ENCODE data around the gene KRTAP19-8. TPM values are rescaled to one million over a fixed set of nuclear protein-coding genes. Genes with fewer than 3 reads are reported as not detected.

Gene KRTAP19-8, protein sequence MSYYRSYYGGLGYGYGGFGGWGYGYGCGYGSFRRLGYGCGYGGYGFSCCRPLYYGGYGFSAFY
- not detected in 2 replicates for total RNA-seq (2014; rRNA removed; shearing (Covaris generic); ENCODE audit: low replicate concordance)

DNA sequence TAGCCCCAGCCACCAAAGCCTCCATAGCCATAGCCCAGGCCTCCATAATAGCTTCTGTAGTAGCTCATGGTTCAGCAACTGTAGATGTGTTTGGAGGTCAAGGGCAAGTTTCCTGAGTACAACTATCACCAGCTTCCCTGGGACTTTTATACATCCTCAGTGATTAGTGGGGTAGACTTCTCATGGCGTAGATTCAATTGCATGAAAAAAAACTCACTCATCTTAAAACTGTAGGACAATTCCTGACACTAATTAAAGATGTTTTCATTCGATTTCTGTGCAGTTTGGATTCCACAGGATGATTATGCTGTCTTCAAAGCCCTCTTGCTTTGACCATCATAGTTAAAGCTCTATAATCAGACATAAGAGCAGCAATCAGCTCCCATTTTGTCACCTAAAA lies at the start of gene KRTAP19-8:
Gene KRTAP19-8 (minus strand): TSS at position 101 of the 400 bp plus-strand sequence. CDS start 33 bp downstream, at position 68.
- DNase-seq (ENCODE audit: low read depth): no peak
- in situ Hi-C loops (cut with HindIII; ENCODE audit: low pct_unique_long_range_greater_than_20kb, low sequenced_read_pairs): no loop called here

- in situ Hi-C loops (cut with HindIII; ENCODE audit: low pct_unique_long_range_greater_than_20kb, low sequenced_read_pairs): no loop called here
- no peak for DNase-seq (ENCODE audit: low read depth)
Measured at GRCh38 chr21:31087639-31088473, 49.6 kb upstream of the KRTAP19-8 start.

GRCh38 chr21:31084689-31085088 lies 46.4 kb upstream of the KRTAP19-8 start:
- DNase-seq (ENCODE audit: low read depth): no peak
- in situ Hi-C loops (cut with HindIII; ENCODE audit: low pct_unique_long_range_greater_than_20kb, low sequenced_read_pairs): no loop called here

DNA sequence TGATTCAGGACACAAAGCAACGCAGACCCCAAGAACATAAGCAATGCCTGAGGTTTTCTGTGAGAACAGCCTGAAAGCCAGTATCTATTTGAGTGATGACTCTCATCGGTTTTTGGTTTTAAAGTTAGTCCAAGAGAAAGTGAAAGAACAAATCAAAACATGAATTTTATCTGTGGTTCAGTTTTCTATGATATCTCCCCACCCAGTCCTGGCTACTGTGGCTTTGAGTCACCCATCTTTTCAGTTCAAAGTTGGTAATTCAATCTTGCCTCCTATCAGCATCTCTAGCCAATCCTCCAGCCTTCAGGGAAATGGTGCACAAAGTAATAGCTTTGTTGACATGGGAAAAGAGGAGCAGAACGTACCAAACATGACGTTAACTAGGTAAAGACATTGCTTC lies 40.5 kb upstream of the KRTAP19-8 start:
- in situ Hi-C loops (cut with HindIII; ENCODE audit: low pct_unique_long_range_greater_than_20kb, low sequenced_read_pairs): no loop called here
- no peak for DNase-seq (ENCODE audit: low read depth)

DNA sequence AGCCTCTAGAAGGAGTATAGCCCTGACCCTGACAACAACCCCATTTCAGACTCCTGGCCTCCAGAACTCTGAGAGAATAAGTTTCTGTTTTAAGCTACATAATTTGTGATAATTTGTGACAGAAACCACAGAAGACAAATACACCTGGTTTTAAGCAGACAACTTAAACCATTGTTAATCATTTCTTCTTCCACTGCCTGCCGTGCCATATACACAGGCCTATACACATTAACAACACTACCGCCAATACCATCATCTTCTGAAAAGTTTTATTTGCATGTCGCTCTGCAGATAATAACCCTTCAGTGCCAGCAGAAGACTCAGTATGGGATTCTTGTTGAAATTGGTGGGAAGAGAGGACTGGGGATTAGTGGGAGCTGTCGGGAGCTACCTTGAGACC lies 39.9 kb upstream of the KRTAP19-8 start:
- in situ Hi-C loops (cut with HindIII; ENCODE audit: low pct_unique_long_range_greater_than_20kb, low sequenced_read_pairs): no loop called here
- no peak for DNase-seq (ENCODE audit: low read depth)

GRCh38 chr21:31075848-31076247 lies 37.6 kb upstream of the KRTAP19-8 start:
- no peak for DNase-seq (ENCODE audit: low read depth)
- in situ Hi-C loops (cut with HindIII; ENCODE audit: low pct_unique_long_range_greater_than_20kb, low sequenced_read_pairs): no loop called here

- in situ Hi-C loops (cut with HindIII; ENCODE audit: low pct_unique_long_range_greater_than_20kb, low sequenced_read_pairs): no loop called here
Measured at GRCh38 chr21:31072533-31072932, 34.3 kb upstream of the KRTAP19-8 start.

DNA sequence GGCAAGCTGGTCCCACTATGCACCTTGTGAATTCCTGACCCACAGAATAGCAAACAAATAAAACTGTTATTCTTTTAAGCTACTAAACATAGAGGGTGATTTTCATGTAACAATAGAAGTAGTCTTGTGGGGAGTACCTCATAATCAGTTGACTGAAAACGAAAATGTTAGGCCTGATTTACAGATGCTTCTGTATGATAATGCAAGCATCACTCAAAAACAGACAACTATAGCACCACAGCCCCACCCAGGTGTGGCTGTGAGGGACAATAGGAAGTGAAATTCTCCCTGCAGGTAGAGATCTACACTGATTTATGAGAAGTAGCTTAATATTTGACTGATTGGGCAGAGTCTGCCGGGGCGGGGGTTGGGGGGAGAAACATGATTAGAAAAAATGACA lies 26.5 kb upstream of the KRTAP19-8 start:
- DNase-seq (ENCODE audit: low read depth): no peak
- in situ Hi-C loops (cut with HindIII; ENCODE audit: low pct_unique_long_range_greater_than_20kb, low sequenced_read_pairs): no loop called here

More at GRCh38 chr21:31072533-31072932, 34.3 kb upstream of the KRTAP19-8 start:
- DNase-seq (ENCODE audit: low read depth): no peak

DNA sequence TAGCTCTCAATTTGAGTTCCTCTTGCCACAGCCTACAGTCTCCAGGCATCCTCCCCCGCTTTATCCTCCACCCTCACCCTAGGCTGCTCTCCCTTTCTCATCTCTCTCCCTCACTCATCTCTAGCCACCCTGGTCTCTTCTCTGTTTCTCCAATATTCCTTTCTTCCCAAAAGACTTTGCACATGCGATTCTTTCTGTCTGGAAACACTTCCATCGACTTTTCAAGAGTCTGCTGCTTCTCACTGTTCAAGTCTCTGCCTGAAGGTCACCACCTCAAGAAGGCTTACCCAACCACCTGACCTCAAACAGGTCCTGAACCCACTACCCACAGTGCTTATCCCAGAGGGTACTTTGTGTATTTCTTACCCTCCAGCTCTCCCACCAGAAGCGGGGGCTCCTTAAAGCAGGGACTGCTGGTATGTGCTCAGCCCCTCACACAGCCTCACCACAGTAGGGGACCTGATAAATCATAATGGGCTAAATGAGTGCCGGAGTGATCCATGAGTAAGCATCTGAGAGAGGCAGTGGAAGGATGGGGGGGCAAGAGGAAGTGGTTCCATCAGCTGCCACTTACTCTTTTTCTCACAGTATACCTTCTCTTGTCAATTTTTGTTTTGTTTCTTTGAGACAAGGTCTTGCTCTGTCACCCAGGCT lies 14.3 kb upstream of the KRTAP19-8 start:
- in situ Hi-C loops (cut with HindIII; ENCODE audit: low pct_unique_long_range_greater_than_20kb, low sequenced_read_pairs): no loop called here
- no peak for DNase-seq (ENCODE audit: low read depth)

- no peak for DNase-seq (ENCODE audit: low read depth)
- in situ Hi-C loops (cut with HindIII; ENCODE audit: low pct_unique_long_range_greater_than_20kb, low sequenced_read_pairs): no loop called here
Measured at GRCh38 chr21:31050577-31051157, 12.4 kb upstream of the KRTAP19-8 start.

- DNase-seq (ENCODE audit: low read depth): no peak
- in situ Hi-C loops (cut with HindIII; ENCODE audit: low pct_unique_long_range_greater_than_20kb, low sequenced_read_pairs): no loop called here
Measured at GRCh38 chr21:31045841-31046240, 7.6 kb upstream of the KRTAP19-8 start.

DNA sequence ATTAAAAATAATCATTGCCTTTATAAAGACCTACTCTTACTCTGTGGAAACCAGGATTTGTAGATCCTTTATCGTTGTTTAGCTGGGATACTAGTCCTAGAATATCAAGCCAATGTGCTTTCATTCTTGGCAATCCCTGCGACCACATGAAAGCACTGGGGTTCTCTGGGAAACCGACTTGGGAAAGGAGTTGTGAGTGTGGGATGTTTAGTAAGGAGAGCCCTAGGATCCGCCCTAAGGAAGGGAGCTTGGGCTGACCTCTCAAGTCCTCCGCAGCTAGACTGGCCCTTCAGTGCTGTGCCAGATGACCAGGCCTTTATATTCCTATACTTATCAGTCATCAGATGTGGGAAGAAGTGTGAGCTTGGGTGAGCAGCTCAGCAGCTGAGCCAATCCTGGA lies 5.2 kb upstream of the KRTAP19-8 start:
- in situ Hi-C loops (cut with HindIII; ENCODE audit: low pct_unique_long_range_greater_than_20kb, low sequenced_read_pairs): no loop called here
- no peak for DNase-seq (ENCODE audit: low read depth)

- in situ Hi-C loops (cut with HindIII; ENCODE audit: low pct_unique_long_range_greater_than_20kb, low sequenced_read_pairs): no loop called here
- DNase-seq (ENCODE audit: low read depth): no peak
Measured at GRCh38 chr21:31042080-31042464, 3.8 kb upstream of the KRTAP19-8 start.

GRCh38 chr21:31041295-31042079 lies 3.2 kb upstream of the KRTAP19-8 start:
- no peak for DNase-seq (ENCODE audit: low read depth)
- in situ Hi-C loops (cut with HindIII; ENCODE audit: low pct_unique_long_range_greater_than_20kb, low sequenced_read_pairs): no loop called here

DNA sequence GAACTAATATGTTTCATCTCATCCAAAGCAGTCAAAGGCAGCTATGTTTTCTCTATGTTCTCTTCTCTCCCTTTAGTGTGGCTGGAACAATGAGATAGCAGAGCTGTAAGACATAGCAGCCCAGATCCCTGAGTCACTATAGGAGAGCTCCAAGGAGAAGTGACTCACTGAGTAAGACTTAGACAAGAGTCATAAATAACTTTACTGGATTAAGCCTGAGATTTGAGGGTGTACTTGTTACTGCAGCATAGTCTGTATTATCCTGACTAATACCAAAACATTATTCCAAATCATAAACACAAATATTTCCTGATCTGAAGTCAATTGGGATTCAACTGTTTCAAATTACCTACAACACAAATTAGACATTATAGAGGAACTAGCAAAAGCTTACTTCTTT lies 3.9 kb downstream of the KRTAP19-8 start:
- in situ Hi-C loops (cut with HindIII; ENCODE audit: low pct_unique_long_range_greater_than_20kb, low sequenced_read_pairs): no loop called here
- no peak for DNase-seq (ENCODE audit: low read depth)

DNA sequence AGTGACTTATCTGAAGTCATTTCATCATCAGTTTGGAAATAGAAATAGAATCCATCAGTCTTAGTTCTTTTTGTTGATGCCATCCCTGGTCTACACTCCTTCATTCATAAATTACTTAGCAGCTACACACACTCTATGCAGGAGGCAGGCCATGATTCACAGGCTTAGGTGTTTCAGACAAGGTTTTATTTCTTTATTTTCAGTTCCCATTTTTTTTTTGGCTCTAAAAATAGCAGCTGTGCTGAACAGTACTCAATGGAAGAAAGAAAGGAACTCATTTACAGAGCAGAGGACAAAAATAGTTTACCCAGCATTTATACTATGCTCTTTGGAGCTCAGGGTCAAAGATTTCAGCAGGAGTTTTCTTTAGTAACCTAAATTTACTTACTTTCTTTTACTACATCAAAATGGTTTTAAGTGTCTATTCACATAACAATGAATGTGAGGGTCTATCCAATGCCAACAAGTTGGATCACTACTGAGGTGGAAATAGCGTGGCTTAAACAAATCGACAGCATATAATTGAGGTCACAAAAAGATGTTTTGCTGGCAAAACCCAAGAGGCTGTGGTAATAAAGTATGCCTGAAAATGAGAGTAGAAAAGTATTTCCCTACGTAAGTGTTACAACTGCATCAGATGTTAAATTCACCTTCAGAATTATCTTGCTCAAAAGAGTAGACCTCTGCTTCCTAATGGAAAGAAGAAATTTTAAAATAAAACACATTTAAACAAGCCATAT lies 7.7 kb downstream of the KRTAP19-8 start:
- in situ Hi-C loops (cut with HindIII; ENCODE audit: low pct_unique_long_range_greater_than_20kb, low sequenced_read_pairs): no loop called here
- DNase-seq (ENCODE audit: low read depth): no peak

DNA sequence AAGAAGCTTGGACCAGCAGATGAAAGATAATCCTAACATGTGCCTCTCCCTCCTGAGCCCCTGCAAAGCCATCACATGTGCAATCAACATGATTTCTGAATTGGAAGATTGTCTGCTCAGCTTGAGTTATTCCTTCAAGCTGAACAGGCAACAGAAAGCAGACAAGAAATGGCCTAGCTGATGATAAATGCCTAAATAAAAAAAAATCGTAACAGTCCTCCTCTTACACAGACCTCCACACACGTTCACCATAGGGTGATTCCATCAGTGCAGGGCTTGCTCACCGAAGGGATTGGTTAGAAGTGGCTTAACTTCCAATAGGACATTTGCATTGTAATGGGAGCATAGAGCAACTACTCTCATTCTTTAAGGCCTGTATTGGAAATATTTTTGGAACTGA lies 14.6 kb downstream of the KRTAP19-8 start:
- in situ Hi-C loops (cut with HindIII; ENCODE audit: low pct_unique_long_range_greater_than_20kb, low sequenced_read_pairs): no loop called here
- no peak for DNase-seq (ENCODE audit: low read depth)

GRCh38 chr21:31022306-31022705 lies 16.0 kb downstream of the KRTAP19-8 start:
- DNase-seq (ENCODE audit: low read depth): no peak
- in situ Hi-C loops (cut with HindIII; ENCODE audit: low pct_unique_long_range_greater_than_20kb, low sequenced_read_pairs): no loop called here
